Ishikawa (cell line): ENCODE measurements around the gene ACSF3.

ENCODE experiments used
- RAD21 ChIP-seq: IDR thresholded peaks from 2 replicates; pipeline ENCODE4 v1.6.1; 2012; ENCODE audit warnings: low read depth
- REST ChIP-seq: IDR thresholded peaks from 2 replicates; pipeline ENCODE4 v1.6.1; 2012; ENCODE audit warnings: low read depth, mild to moderate bottlenecking
- TAF1 ChIP-seq: IDR thresholded peaks from 2 replicates; pipeline ENCODE4 v1.6.1; 2012; ENCODE audit warnings: low read depth, mild to moderate bottlenecking
- TCF12 ChIP-seq: IDR thresholded peaks from 2 replicates; pipeline ENCODE4 v1.6.1; 2012; ENCODE audit warnings: low read depth
- TEAD4 ChIP-seq: IDR thresholded peaks from 2 replicates; pipeline ENCODE4 v1.6.1; 2012

GRCh38 chr16:89102481-89103073, 8.9 kb downstream of the ACSF3 start:
- TF ChIP-seq REST, result no peak
- TF ChIP-seq RAD21, result no peak
- TF ChIP-seq TEAD4, result no peak
- TF ChIP-seq TAF1, result no peak
- TF ChIP-seq TCF12, result no peak
